ENCODE results near the gene NAV3.

GRCh38 chr12:77925536-77926108, 94.9 kb downstream of the NAV3 start:
- TF ChIP-seq CTCF (conservative IDR thresholded peaks at IDR 0.05; ENCODE audit: low read depth, low read length) (peak; percentile 100), EZH2 (IDR thresholded peaks at IDR 0.05; ENCODE audit: borderline replicate concordance, low read depth, low read length, poor library complexity, severe bottlenecking) (no peak)

Measured in A673 (cell line).